K562 (cell line): Measurements from ENCODE around the gene PRELID3B. TPM values are rescaled to one million over a fixed set of nuclear protein-coding genes. Genes with fewer than 3 reads are reported as not detected.

ENCODE experiments used
- ARID1B ChIP-seq: fragments of 450-650 bp; IDR thresholded peaks from 2 replicates; pipeline ENCODE4 v1.6.1; 2016; ENCODE audit warnings: antibody characterized with exemption, mild to moderate bottlenecking, inconsistent platforms
- ATF2 ChIP-seq: sonication (generic); formaldehyde crosslinking; IDR thresholded peaks from 2 replicates; pipeline ENCODE4 v1.8.1; 2022; ENCODE audit warnings: missing genetic modification reagents
- CC2D1A ChIP-seq: fragments of 450-650 bp; IDR thresholded peaks from 2 replicates; pipeline ENCODE4 v1.6.1; 2017; ENCODE audit warnings: mild to moderate bottlenecking
- CHCHD3 ChIP-seq: fragments of 250-450 bp; sonication (Bioruptor Pico); IDR thresholded peaks from 2 replicates; pipeline ENCODE4 v2.1.2; 2022; ENCODE audit warnings: mild to moderate bottlenecking
- ELF2 ChIP-seq: fragments of 250-450 bp; sonication (Bioruptor Pico); IDR thresholded peaks from 2 replicates; pipeline ENCODE4 v1.5.0; 2021; ENCODE audit warnings: mild to moderate bottlenecking
- ETV5 ChIP-seq: sonication (generic); formaldehyde crosslinking; IDR thresholded peaks from 2 replicates; pipeline ENCODE4 v1.4.0; 2020; ENCODE audit warnings: low read depth, mild to moderate bottlenecking, missing genetic modification reagents
- HDAC3 ChIP-seq: fragments of 450-650 bp; IDR thresholded peaks from 2 replicates; pipeline ENCODE4 v1.6.1; 2018; ENCODE audit warnings: borderline replicate concordance, mild to moderate bottlenecking, moderate library complexity; ENCODE audit not compliant: partially characterized antibody
- HDAC8 ChIP-seq: fragments of 450-650 bp; IDR thresholded peaks from 2 replicates; pipeline ENCODE4 v1.6.1; 2016; ENCODE audit warnings: mild to moderate bottlenecking, missing genetic modification characterization, moderate library complexity, missing compliant biosample characterization
- HOXB6 ChIP-seq: fragments of 250-450 bp; sonication (Bioruptor Pico); IDR thresholded peaks from 2 replicates; pipeline ENCODE4 v1.5.1; 2022; ENCODE audit warnings: mild to moderate bottlenecking, borderline replicate concordance
- LEF1 ChIP-seq: fragments of 450-650 bp; IDR thresholded peaks from 2 replicates; pipeline ENCODE4 v1.6.1; 2016; ENCODE audit warnings: mild to moderate bottlenecking
- MAFG ChIP-seq: fragments of 450-650 bp; conservative IDR thresholded peaks from 2 replicates; pipeline ENCODE4 v1.6.1; 2016; ENCODE audit warnings: missing genetic modification characterization, missing compliant biosample characterization
- MCM2 ChIP-seq: fragments of 450-650 bp; IDR thresholded peaks from 2 replicates; pipeline ENCODE4 v1.6.1; 2017; ENCODE audit warnings: low read depth, mild to moderate bottlenecking
- MLLT1 ChIP-seq, 2 experiments: fragments of 450-650 bp; IDR thresholded peaks; 2 replicates each; pipeline ENCODE4 v1.6.1; 2016
- MYNN ChIP-seq, 2 experiments: sonication (generic); formaldehyde crosslinking in 1 of 2; IDR thresholded peaks; 2 replicates each; pipeline versions ENCODE4 v1.5.0 to v1.6.1; 2016 to 2020; ENCODE audit warnings: antibody characterized with exemption in 1 of 2, missing genetic modification reagents in 1 of 2
- NBN ChIP-seq: fragments of 450-650 bp; IDR thresholded peaks from 2 replicates; pipeline ENCODE4 v1.6.1; 2016; ENCODE audit warnings: low read depth, mild to moderate bottlenecking
- NFXL1 ChIP-seq: fragments of 450-650 bp; formaldehyde crosslinking; IDR thresholded peaks from 2 replicates; pipeline ENCODE4 v1.4.0; 2021; ENCODE audit warnings: mild to moderate bottlenecking
- POLR2H ChIP-seq: IDR thresholded peaks from 2 replicates; pipeline ENCODE4 v1.6.1; 2016; ENCODE audit warnings: missing genetic modification characterization, low read depth, mild to moderate bottlenecking, control low read depth, missing compliant biosample characterization, moderate library complexity
- PTTG1 ChIP-seq: fragments of 450-650 bp; IDR thresholded peaks from 2 replicates; pipeline ENCODE4 v1.6.1; 2016; ENCODE audit warnings: low read depth, mild to moderate bottlenecking, missing genetic modification characterization, missing compliant biosample characterization
- RBFOX2 ChIP-seq: fragments of 200-400 bp; formaldehyde crosslinking; IDR thresholded peaks from 2 replicates; pipeline ENCODE4 v1.6.1; 2017; ENCODE audit warnings: low read depth, mild to moderate bottlenecking, low read length, moderate library complexity
- STAT5B ChIP-seq: fragments of 250-450 bp; sonication (Bioruptor Pico); IDR thresholded peaks from 2 replicates; pipeline ENCODE4 v1.8.0; 2021; ENCODE audit warnings: mild to moderate bottlenecking, inconsistent platforms
- TAF15 ChIP-seq: fragments of 200-400 bp; formaldehyde crosslinking; IDR thresholded peaks from 2 replicates; pipeline ENCODE4 v1.6.1; 2017; ENCODE audit warnings: mild to moderate bottlenecking, low read depth, low read length, moderate library complexity
- TCF3 ChIP-seq: sonication (generic); formaldehyde crosslinking; IDR thresholded peaks from 2 replicates; pipeline ENCODE4 v1.4.0; 2020; ENCODE audit warnings: mild to moderate bottlenecking, missing genetic modification reagents
- YY1 ChIP-seq, 3 experiments: IDR thresholded peaks; 2 replicates each; pipeline ENCODE4 v1.6.1; 2011; ENCODE audit warnings: low read length in 2 of 3, mild to moderate bottlenecking in 2 of 3, moderate library complexity in 2 of 3, borderline replicate concordance in 1 of 3, control low read depth in 1 of 3, low read depth in 1 of 3; ENCODE audit not compliant: insufficient read depth in 3 of 3, insufficient replicate concordance in 2 of 3, control insufficient read depth in 1 of 3, insufficient read length in 1 of 3; ENCODE audit errors: extremely low read depth in 1 of 3
- ZNF23 ChIP-seq: fragments of 250-450 bp; sonication (Bioruptor Pico); IDR thresholded peaks from 2 replicates; pipeline ENCODE4 v1.4.0; 2020; ENCODE audit warnings: mild to moderate bottlenecking
- ZNF384 ChIP-seq: IDR thresholded peaks from 2 replicates; pipeline ENCODE4 v1.6.1; 2012; ENCODE audit warnings: low read depth, low read length, improper control_type of control experiment
- ZNF830 ChIP-seq: fragments of 250-450 bp; sonication (Bioruptor Pico); IDR thresholded peaks from 2 replicates; pipeline ENCODE4 v1.5.0; 2021; ENCODE audit warnings: mild to moderate bottlenecking
- polyA plus RNA-seq, 8 experiments: library from polyadenylated mRNA; depleted of rRNA in 4 of 8; stranded (reverse) in 5 of 8; unstranded in 3 of 8; fragments of >200 nt; fragmentation: Nextera tagmentation in 2 of 8; fragmentation: Illumina TruSeq in 1 of 8; extraction: Ambion mirVana in 2 of 8; extraction: Trizol in 1 of 8; gene quantifications; 2 replicates each; pipeline versions ENCODE4 v1.2.1 to v1.2.3, GENCODE V29; 2011 to 2014; ENCODE audit warnings: inconsistent platforms in 1 of 8, missing spikeins in 1 of 8
- total RNA-seq, 7 experiments: library from RNA; depleted of rRNA in 6 of 7; stranded (reverse); fragments of >200 nt in 6 of 7; fragmentation: Illumina TruSeq in 2 of 7; extraction: Trizol in 2 of 7; gene quantifications; 2 replicates each; pipeline versions ENCODE4 v1.2.1 to v1.2.3, GENCODE V29; 2011 to 2021; ENCODE audit warnings: low replicate concordance in 1 of 7
- TF ChIP-seq, protein P1 (sequence below): sonication (generic); formaldehyde crosslinking; IDR thresholded peaks from 2 replicates; pipeline ENCODE4 v1.8.0; 2022; ENCODE audit warnings: mild to moderate bottlenecking, missing genetic modification reagents

The PRELID3B gene
- total and polyA plus RNA-seq, 9 of the 15 experiments (the other 6 are each of a cell fraction or from before 2014, with no cell fraction given): 77.0 to 186 (median 101) TPM

GRCh38 chr20:59042151-59042795 is at the start of gene PRELID3B (continued):
- no peak for TF ChIP-seq ATF2 (CRISPR knock-in tag)
- TF ChIP-seq YY1 (IDR thresholded peaks at IDR 0.05; ENCODE audit: borderline replicate concordance in 1 of 3, control insufficient read depth in 1 of 3, extremely low read depth in 1 of 3, insufficient read depth in 3 of 3, insufficient read length in 1 of 3, insufficient replicate concordance in 2 of 3, low read depth in 1 of 3, low read length in 2 of 3): no peak
- TF ChIP-seq LEF1: no peak
- TF ChIP-seq HDAC3: no peak
- no peak for TF ChIP-seq MYNN (IDR thresholded peaks at IDR 0.05)
- no peak for TF ChIP-seq MYNN (CRISPR knock-in tag; IDR thresholded peaks at IDR 0.05)
- no peak for TF ChIP-seq NBN
- TF ChIP-seq ELF2 (CRISPR knock-in tag): peak; percentile 68; the same call in 1 of the 2 replicates
- TF ChIP-seq CHCHD3: no peak
- TF ChIP-seq HOXB6 (CRISPR knock-in tag): no peak
- TF ChIP-seq MCM2: no peak
- TF ChIP-seq HDAC8 (tag): 0 out of 2 replicates have a peak, but pooled peaks have one; percentile 31
- no peak for TF ChIP-seq MLLT1 (IDR thresholded peaks at IDR 0.05)
- TF ChIP-seq MAFG (tag): no peak
- TF ChIP-seq, protein P1, sequence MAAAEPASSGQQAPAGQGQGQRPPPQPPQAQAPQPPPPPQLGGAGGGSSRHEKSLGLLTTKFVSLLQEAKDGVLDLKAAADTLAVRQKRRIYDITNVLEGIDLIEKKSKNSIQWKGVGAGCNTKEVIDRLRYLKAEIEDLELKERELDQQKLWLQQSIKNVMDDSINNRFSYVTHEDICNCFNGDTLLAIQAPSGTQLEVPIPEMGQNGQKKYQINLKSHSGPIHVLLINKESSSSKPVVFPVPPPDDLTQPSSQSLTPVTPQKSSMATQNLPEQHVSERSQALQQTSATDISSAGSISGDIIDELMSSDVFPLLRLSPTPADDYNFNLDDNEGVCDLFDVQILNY (CRISPR knock-in tag): no peak
- no peak for TF ChIP-seq NFXL1 (CRISPR knock-in tag)
- peak; percentile 80 for TF ChIP-seq RBFOX2
- TF ChIP-seq POLR2H (tag): no peak; the same call in 1 of the 2 replicates
- TF ChIP-seq ZNF384: no peak
- TF ChIP-seq STAT5B: no peak
- TF ChIP-seq PTTG1 (tag): no peak
- TF ChIP-seq ARID1B: no peak
- TF ChIP-seq TAF15: no peak
- TF ChIP-seq ETV5 (CRISPR knock-in tag): peak; percentile 63; the same call in 1 of the 2 replicates
- TF ChIP-seq CC2D1A: no peak
- no peak; the same call in 1 of the 2 replicates for TF ChIP-seq TCF3 (CRISPR knock-in tag)
- no peak for TF ChIP-seq ZNF23 (CRISPR knock-in tag)
- TF ChIP-seq ZNF830 (CRISPR knock-in tag): 0 out of 2 replicates have a peak, but pooled peaks have one; percentile 31
